ENCODE data around the gene GNL3. TPM values are rescaled to one million over a fixed set of nuclear protein-coding genes. Genes with fewer than 3 reads are reported as not detected.

GNL3 gene
- total RNA-seq, 2 experiments from 2014 or later, result 182 to 220 TPM

DNA sequence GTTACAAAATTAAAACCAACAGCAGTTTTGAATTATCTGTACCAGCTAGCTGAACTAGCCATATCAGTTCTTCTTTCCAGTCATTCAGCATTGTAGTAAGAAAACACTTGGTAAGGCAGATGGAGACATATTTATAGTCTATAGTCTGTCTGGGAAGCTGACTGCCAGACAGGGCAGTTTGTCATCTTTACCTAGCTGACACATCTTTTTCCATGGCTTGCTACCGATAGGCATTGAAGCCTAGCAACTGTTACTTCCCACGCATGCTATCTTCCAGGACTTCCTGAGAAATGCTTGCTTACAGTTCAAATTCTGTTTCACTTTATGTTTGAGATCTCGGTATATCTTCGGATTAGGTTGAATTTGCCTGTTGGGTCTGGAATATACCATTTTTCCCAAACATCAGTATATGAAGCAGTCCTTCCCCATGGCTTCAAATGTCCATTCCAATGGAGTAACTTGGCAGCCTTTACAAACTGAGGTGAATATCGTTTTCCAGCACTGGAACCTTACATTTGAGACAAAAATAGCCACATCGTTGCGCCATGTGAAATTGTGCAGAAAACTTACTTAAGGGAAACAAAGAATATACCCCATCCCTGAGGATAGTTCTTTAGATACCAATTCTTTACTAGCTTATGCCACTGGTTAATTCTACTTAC, 8.8 kb downstream of the GNL3 start:
- Histone ChIP-seq H3K9me3 (ENCODE audit: low read length) (no peaks in the 10 kb centered on the region), H4K20me1 (ENCODE audit: insufficient read depth, low read length) (peaks cover 30% of the 10 kb centered on the region), H3K27ac (ENCODE audit: low read depth, low read length, poor library complexity, severe bottlenecking) (no peak overlapping the region), H3K9me2 (ENCODE audit: insufficient read depth, low read length) (no peaks in the 10 kb centered on the region), H3K4me2 (ENCODE audit: low read length) (no peak overlapping the region), H3K4me3 (ENCODE audit: low read depth, low read length, poor library complexity, severe bottlenecking) (no peak overlapping the region), H3K79me2 (ENCODE audit: insufficient read depth, low read depth, low read length) (peaks cover 23% of the 10 kb centered on the region; the same call in 1 of the 2 replicates), H2AFZ (ENCODE audit: low read length) (no peak overlapping the region), H3K36me3 (ENCODE audit: insufficient read depth, low read length) (peaks cover 87% of the 10 kb centered on the region), H3K4me1 (ENCODE audit: insufficient read depth, low read length, poor library complexity, severe bottlenecking) (peaks cover 14% of the 10 kb centered on the region)
- CTCF ChIA-PET (ENCODE audit: unreplicated experiment), result no interaction called here
- intact Hi-C loops (cut with micrococcal nuclease; ENCODE audit: unreplicated experiment), result no loop called here
- DNase-seq (ENCODE audit: low spot score), result no peak
- BruUV-seq (replicated peaks), result TSS peak; percentile 62
- no peak for TF ChIP-seq EZH2phosphoT487 (IDR thresholded peaks at IDR 0.05; ENCODE audit: borderline replicate concordance, low read depth, low read length)
- TF ChIP-seq, protein P1, sequence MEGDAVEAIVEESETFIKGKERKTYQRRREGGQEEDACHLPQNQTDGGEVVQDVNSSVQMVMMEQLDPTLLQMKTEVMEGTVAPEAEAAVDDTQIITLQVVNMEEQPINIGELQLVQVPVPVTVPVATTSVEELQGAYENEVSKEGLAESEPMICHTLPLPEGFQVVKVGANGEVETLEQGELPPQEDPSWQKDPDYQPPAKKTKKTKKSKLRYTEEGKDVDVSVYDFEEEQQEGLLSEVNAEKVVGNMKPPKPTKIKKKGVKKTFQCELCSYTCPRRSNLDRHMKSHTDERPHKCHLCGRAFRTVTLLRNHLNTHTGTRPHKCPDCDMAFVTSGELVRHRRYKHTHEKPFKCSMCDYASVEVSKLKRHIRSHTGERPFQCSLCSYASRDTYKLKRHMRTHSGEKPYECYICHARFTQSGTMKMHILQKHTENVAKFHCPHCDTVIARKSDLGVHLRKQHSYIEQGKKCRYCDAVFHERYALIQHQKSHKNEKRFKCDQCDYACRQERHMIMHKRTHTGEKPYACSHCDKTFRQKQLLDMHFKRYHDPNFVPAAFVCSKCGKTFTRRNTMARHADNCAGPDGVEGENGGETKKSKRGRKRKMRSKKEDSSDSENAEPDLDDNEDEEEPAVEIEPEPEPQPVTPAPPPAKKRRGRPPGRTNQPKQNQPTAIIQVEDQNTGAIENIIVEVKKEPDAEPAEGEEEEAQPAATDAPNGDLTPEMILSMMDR (conservative IDR thresholded peaks at IDR 0.05; ENCODE audit: low read length), result no peak
- POLR2A ChIA-PET, result no interaction called here

DNA sequence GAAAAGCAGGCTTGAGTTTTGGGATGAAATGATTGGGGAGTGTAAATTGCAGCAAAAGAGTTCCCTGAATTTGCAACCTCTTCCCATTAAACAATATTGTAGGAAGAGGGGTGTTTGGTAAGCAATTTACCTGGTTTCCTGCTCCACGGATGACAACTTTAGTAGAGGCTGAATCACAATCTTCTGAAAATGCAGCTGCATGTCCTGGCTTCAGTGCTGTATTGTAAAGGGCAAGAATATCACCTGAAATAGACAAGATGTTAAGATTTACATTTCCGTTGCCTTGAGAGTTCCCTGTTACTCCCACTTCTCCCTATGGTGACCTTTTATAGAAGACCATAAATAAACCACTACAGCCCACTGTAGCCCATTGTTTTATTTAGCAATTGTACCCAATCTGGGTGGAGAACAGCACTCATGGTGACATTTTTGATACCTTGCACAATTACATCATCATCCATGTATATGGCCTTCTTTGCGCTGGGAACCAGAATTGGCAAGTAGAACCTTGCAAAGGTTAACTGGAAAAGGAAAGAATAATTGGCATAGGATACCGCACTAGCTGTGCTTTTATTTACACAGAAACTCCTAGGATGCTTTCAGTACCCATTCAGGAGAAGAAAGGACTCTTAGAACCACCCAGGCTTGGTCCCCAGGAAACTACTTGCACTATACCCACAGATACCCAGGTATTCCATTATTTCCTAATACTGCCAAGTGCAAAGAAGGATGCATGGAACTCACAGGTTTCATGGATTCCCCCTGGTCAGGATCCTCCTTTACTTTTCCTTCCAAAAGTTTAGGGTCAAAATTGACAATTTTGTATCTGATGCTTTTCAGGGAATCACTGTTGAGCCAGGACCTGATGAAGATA, 10.2 kb downstream of the GNL3 start:
- DNase-seq (ENCODE audit: low spot score), result no peak
- Histone ChIP-seq H2AFZ (ENCODE audit: low read length) (no peak overlapping the region), H3K4me1 (ENCODE audit: insufficient read depth, low read length, poor library complexity, severe bottlenecking) (peaks cover 14% of the 10 kb centered on the region), H3K4me2 (ENCODE audit: low read length) (no peak overlapping the region), H3K4me3 (ENCODE audit: low read depth, low read length, poor library complexity, severe bottlenecking) (no peak overlapping the region), H3K9me3 (ENCODE audit: low read length) (no peaks in the 10 kb centered on the region), H3K9me2 (ENCODE audit: insufficient read depth, low read length) (no peaks in the 10 kb centered on the region), H3K27ac (ENCODE audit: low read depth, low read length, poor library complexity, severe bottlenecking) (peak overlapping the region; percentile 34), H3K79me2 (ENCODE audit: insufficient read depth, low read depth, low read length) (peaks cover 14% of the 10 kb centered on the region; the same call in 1 of the 2 replicates), H4K20me1 (ENCODE audit: insufficient read depth, low read length) (peaks cover 30% of the 10 kb centered on the region), H3K36me3 (ENCODE audit: insufficient read depth, low read length) (peaks cover 76% of the 10 kb centered on the region)
- ChIA-PET POLR2A (interaction anchor here (0.6 to 0.7 kb wide), 2 partner anchors 204 to 1657 kb away, joined by 3 to 10 read pairs; no protein-coding TSS in a partner anchor), CTCF (ENCODE audit: unreplicated experiment) (no interaction called here)
- no TSS peak for BruUV-seq (replicated peaks)
- intact Hi-C loops (cut with micrococcal nuclease; ENCODE audit: unreplicated experiment), result no loop called here
- no peak for TF ChIP-seq EZH2phosphoT487 (IDR thresholded peaks at IDR 0.05; ENCODE audit: borderline replicate concordance, low read depth, low read length)
- TF ChIP-seq, protein P1 (conservative IDR thresholded peaks at IDR 0.05; ENCODE audit: low read length), result no peak

Measured in OCI-LY7 (cell line).